Measurements from ENCODE around the gene IKBKG. TPM values are rescaled to one million over a fixed set of nuclear protein-coding genes. Genes with fewer than 3 reads are reported as not detected.

IKBKG gene
- total RNA-seq, 1 experiment from 2014 or later, result 30.4 TPM

DNA sequence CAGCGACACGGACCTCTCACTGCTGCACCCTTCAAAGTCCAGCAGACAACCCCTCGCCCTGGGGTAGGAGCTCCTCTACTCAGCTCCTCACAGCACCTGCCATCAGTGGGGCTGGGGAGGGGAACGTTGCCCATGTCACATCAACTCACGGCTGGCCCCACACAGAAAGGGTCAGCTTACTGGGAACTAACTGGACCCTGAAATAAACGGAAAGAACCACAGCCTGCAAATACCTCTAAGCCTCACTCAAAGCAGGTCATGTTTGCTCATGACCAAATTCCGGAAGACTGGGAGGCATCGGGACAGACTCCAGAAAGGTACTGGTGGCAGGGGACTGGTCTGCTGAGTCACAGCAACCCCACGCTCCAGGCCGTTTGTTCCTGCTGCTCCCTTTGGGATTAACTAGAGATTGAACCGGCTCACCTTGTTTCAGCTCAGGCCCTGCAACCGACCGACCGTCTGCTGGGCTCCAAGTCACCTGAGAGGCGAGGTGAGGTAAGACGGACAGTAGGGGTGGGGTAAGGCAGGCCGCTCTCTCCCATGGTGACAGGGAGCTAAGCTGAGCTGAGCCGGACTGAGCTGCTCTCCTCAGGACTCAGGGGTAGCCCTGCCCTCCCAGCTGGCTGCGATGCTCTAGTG, 6.4 kb upstream of the IKBKG start:
- Histone ChIP-seq H3K9me3 (ENCODE audit: low read depth, low read length, poor library complexity, severe bottlenecking) (no peaks in the 10 kb centered on the region), H3K4me1 (ENCODE audit: insufficient read depth, low read length, poor library complexity, severe bottlenecking) (peaks cover 20% of the 10 kb centered on the region), H3K27me3 (replicated peaks; ENCODE audit: insufficient read depth, low read depth, low read length, poor library complexity) (no peaks in the 10 kb centered on the region), H3K36me3 (ENCODE audit: insufficient read depth, low read length, poor library complexity, severe bottlenecking) (peaks cover 9% of the 10 kb centered on the region), H3K27ac (ENCODE audit: low read depth, low read length, poor library complexity, severe bottlenecking) (peak overlapping the region; percentile 80), H3K4me3 (ENCODE audit: low read depth, low read length, poor library complexity, severe bottlenecking) (no peak overlapping the region)
- ChIA-PET POLR2A (ENCODE audit: low non-redundant PET) (no interaction called here), CTCF (no interaction called here)
- no TSS peak for BruUV-seq (replicated peaks)
- no peak for DNase-seq (ENCODE audit: low spot score)
- intact Hi-C loops (cut with micrococcal nuclease; ENCODE audit: unreplicated experiment), result loop anchor here (10.0 kb wide), 1 partner anchor 204 kb away; no protein-coding TSS in a partner anchor
- TF ChIP-seq, protein P1, sequence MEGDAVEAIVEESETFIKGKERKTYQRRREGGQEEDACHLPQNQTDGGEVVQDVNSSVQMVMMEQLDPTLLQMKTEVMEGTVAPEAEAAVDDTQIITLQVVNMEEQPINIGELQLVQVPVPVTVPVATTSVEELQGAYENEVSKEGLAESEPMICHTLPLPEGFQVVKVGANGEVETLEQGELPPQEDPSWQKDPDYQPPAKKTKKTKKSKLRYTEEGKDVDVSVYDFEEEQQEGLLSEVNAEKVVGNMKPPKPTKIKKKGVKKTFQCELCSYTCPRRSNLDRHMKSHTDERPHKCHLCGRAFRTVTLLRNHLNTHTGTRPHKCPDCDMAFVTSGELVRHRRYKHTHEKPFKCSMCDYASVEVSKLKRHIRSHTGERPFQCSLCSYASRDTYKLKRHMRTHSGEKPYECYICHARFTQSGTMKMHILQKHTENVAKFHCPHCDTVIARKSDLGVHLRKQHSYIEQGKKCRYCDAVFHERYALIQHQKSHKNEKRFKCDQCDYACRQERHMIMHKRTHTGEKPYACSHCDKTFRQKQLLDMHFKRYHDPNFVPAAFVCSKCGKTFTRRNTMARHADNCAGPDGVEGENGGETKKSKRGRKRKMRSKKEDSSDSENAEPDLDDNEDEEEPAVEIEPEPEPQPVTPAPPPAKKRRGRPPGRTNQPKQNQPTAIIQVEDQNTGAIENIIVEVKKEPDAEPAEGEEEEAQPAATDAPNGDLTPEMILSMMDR (conservative IDR thresholded peaks at IDR 0.05; ENCODE audit: low read depth, low read length), result no peak
- no peak for TF ChIP-seq EZH2 (IDR thresholded peaks at IDR 0.05; ENCODE audit: borderline replicate concordance, low read depth, low read length, poor library complexity, severe bottlenecking)

- ChIA-PET POLR2A (ENCODE audit: low non-redundant PET) (no interaction called here), CTCF (interaction anchor here (0.6 kb wide), 2 partner anchors 168 to 609 kb away, joined by 3 read pairs; no protein-coding TSS in a partner anchor)
- BruUV-seq (replicated peaks), result no TSS peak
Measured at GRCh38 chrX:154541589-154541895, 5.9 kb upstream of the IKBKG start.

GRCh38 chrX:154541896-154542722, 5.3 kb upstream of the IKBKG start:
- Histone ChIP-seq H3K27me3 (replicated peaks; ENCODE audit: insufficient read depth, low read depth, low read length, poor library complexity) (no peaks in the 10 kb centered on the region), H3K4me1 (ENCODE audit: insufficient read depth, low read length, poor library complexity, severe bottlenecking) (peaks cover 23% of the 10 kb centered on the region), H3K36me3 (ENCODE audit: insufficient read depth, low read length, poor library complexity, severe bottlenecking) (peaks cover 9% of the 10 kb centered on the region), H3K4me3 (ENCODE audit: low read depth, low read length, poor library complexity, severe bottlenecking) (no peak overlapping the region), H3K9me3 (ENCODE audit: low read depth, low read length, poor library complexity, severe bottlenecking) (no peaks in the 10 kb centered on the region), H3K27ac (ENCODE audit: low read depth, low read length, poor library complexity, severe bottlenecking) (peak overlapping the region; percentile 80)
- BruUV-seq (replicated peaks), result no TSS peak
- DNase-seq (ENCODE audit: low spot score), result peak; percentile 86
- ChIA-PET POLR2A (ENCODE audit: low non-redundant PET) (no interaction called here), CTCF (interaction anchor here (0.6 kb wide), 2 partner anchors 169 to 610 kb away, joined by 3 read pairs; no protein-coding TSS in a partner anchor)
- intact Hi-C loops (cut with micrococcal nuclease; ENCODE audit: unreplicated experiment), result loop anchor here (10.0 kb wide), 1 partner anchor 203 kb away; no protein-coding TSS in a partner anchor
- TF ChIP-seq, protein P1 (conservative IDR thresholded peaks at IDR 0.05; ENCODE audit: low read depth, low read length), result no peak
- TF ChIP-seq EZH2 (IDR thresholded peaks at IDR 0.05; ENCODE audit: borderline replicate concordance, low read depth, low read length, poor library complexity, severe bottlenecking), result no peak

More at GRCh38 chrX:154541589-154541895, 5.9 kb upstream of the IKBKG start:
- Histone ChIP-seq H3K4me1 (ENCODE audit: insufficient read depth, low read length, poor library complexity, severe bottlenecking) (peaks cover 23% of the 10 kb centered on the region), H3K9me3 (ENCODE audit: low read depth, low read length, poor library complexity, severe bottlenecking) (no peaks in the 10 kb centered on the region), H3K4me3 (ENCODE audit: low read depth, low read length, poor library complexity, severe bottlenecking) (no peak overlapping the region), H3K36me3 (ENCODE audit: insufficient read depth, low read length, poor library complexity, severe bottlenecking) (peaks cover 9% of the 10 kb centered on the region), H3K27ac (ENCODE audit: low read depth, low read length, poor library complexity, severe bottlenecking) (peak overlapping the region; percentile 80), H3K27me3 (replicated peaks; ENCODE audit: insufficient read depth, low read depth, low read length, poor library complexity) (no peaks in the 10 kb centered on the region)
- TF ChIP-seq, protein P1 (conservative IDR thresholded peaks at IDR 0.05; ENCODE audit: low read depth, low read length), result no peak
- no peak for TF ChIP-seq EZH2 (IDR thresholded peaks at IDR 0.05; ENCODE audit: borderline replicate concordance, low read depth, low read length, poor library complexity, severe bottlenecking)
- no peak for DNase-seq (ENCODE audit: low spot score)
- intact Hi-C loops (cut with micrococcal nuclease; ENCODE audit: unreplicated experiment), result loop anchor here (10.0 kb wide), 1 partner anchor 203 kb away; no protein-coding TSS in a partner anchor

Data from A673 (cell line).